Coronary artery (tissue), 2 donors: ENCODE measurements around the gene ATXN2.

Experiments used
- DNase-seq: peaks from one replicate; pipeline ENCODE4 v3.0.0-alpha.2; 2017; ENCODE audit warnings: low spot score
- H3K27ac ChIP-seq, 2 donors: fragments of 200-600 bp; sonication (generic); one replicate each; pipeline ENCODE4 v1.5.1; 2016 to 2019
- H3K4me3 ChIP-seq: fragments of 200-600 bp; sonication (generic); 2 replicates; pipeline ENCODE4 v1.5.1; 2016; ENCODE audit warnings: mild to moderate bottlenecking, moderate library complexity
- TF ChIP-seq, protein P1 (sequence below): fragments of 200-600 bp; sonication (generic); IDR thresholded peaks from one replicate; pipeline ENCODE4 v1.5.1; 2019; ENCODE audit warnings: antibody characterized with exemption

The ATXN2 gene

DNA sequence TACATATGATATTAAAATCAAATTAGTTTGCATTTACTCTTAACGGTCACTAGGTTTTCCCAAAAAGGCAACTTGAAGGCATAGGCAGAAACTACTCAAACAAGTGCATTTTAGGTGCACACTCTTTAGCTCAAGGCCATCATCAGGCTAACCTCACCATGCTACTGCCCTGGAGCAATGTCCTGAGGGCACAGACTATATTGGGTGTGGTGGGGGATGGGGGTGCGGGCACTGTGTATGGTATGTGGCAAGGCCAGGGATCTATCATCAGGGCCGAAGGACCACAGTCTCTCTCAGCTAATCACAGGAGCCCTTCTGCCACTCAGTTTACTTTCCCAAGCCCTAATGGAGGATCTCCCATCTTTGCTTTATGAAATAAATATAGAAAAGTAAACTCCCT, 141.5 kb downstream of the ATXN2 start:
- no peak overlapping the region for H3K27ac ChIP-seq
- no peak for DNase-seq
- TF ChIP-seq, protein P1, sequence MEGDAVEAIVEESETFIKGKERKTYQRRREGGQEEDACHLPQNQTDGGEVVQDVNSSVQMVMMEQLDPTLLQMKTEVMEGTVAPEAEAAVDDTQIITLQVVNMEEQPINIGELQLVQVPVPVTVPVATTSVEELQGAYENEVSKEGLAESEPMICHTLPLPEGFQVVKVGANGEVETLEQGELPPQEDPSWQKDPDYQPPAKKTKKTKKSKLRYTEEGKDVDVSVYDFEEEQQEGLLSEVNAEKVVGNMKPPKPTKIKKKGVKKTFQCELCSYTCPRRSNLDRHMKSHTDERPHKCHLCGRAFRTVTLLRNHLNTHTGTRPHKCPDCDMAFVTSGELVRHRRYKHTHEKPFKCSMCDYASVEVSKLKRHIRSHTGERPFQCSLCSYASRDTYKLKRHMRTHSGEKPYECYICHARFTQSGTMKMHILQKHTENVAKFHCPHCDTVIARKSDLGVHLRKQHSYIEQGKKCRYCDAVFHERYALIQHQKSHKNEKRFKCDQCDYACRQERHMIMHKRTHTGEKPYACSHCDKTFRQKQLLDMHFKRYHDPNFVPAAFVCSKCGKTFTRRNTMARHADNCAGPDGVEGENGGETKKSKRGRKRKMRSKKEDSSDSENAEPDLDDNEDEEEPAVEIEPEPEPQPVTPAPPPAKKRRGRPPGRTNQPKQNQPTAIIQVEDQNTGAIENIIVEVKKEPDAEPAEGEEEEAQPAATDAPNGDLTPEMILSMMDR, result no peak
- no peak overlapping the region for H3K4me3 ChIP-seq

DNA sequence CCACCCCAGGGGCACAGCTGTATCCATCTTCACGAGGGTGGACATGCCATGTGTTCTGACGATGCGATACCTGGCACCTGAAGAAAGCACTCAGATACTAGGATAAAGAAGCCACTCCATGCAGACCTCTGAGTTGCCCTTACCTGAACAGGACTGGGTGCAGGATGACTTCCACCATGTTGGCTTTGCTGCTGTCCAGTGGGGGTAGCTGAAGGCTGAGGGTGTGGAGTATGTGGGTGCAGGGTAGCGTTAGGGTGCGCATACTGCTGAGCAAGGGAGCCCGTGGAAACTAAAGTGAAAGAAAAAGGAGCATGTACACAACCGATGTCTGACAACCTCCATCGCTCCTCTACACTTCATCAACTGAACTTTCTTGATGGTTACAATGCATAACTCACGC, 142.0 kb downstream of the ATXN2 start:
- no peak overlapping the region for H3K27ac ChIP-seq
- TF ChIP-seq, protein P1, result no peak
- no peak for DNase-seq
- no peak overlapping the region for H3K4me3 ChIP-seq

DNA sequence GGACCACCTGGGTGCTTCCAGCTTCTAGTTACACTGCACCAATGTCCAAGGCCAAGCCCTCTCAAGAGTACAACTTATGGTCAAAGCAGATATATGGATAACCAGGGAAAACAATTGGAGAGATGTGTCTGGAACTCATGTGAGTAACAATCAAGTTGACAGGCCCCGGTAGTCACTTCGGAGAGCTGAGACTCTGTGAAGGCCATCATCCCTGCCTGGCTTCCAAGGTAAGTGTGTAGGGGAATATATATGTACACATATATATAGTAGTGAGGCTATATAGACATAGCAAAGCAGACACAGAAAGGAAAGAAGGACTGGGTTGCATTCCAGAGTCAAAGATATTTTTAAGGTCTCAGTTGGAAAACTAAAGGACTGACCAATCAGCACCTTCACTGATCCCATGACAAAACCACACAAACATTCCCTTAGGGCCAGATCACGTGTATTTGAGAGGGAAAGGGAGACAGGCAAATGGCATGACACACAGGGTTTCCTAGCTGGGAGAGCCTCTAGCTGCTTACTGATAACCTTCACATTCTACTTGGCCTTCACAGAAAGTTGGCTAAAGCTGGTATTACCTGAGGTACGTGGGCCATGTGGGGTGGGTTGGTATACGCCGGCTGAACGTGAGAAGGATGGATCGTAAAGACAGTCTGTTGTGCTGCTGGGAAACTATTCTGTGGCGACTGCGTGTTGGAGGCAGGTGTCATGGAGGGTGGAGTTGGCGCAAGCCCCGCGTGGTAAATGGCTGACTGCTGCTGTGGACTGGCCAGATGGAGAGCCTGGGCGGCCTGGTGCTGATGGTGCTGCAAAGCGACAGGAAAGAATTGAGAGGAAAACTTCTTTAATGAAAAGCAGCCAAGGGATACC, 143.4 kb downstream of the ATXN2 start:
- no peak overlapping the region for H3K4me3 ChIP-seq
- DNase-seq, result peak; percentile 22
- H3K27ac ChIP-seq, result peak overlapping the region in 1 of 2 donors; percentile 46
- TF ChIP-seq, protein P1, result no peak

DNA sequence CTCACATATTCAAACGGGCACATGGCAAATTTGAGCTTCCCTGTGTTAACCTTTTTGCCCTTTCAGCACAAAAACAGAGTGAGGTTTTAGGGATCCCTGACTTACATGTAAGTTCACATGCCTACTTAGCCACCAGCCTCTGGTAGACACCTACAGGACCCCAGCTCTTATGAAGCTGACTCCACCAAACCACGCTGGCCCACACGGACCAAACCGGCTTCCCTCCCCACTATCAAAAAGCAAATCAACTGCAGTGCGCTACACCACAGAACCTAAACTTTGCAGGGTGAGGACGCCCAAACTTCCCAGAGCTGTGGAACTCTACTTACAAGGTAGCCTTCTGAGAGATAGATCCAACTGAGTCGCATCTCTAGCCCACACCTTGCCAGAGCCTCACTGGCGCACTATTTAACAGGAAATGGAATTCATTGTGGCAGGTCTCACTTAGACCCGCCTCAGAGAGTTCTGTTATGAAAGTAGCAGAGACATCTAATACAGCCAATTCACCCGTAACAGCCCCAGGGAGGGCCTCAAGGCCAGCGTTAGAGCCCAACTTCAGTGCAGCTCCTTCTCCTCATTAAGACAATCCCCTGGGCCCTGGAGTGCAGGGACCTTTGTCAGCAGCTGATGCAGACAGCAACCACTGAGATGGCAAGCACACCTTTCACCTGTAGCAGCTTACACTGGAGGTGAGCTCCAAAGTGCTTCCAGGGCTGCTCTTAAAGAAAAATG, 144.2 kb downstream of the ATXN2 start:
- DNase-seq, result peak; percentile 46
- H3K4me3 ChIP-seq, result no peak overlapping the region
- peak overlapping the region in 1 of 2 donors; percentile 46 for H3K27ac ChIP-seq
- TF ChIP-seq, protein P1, result no peak

DNA sequence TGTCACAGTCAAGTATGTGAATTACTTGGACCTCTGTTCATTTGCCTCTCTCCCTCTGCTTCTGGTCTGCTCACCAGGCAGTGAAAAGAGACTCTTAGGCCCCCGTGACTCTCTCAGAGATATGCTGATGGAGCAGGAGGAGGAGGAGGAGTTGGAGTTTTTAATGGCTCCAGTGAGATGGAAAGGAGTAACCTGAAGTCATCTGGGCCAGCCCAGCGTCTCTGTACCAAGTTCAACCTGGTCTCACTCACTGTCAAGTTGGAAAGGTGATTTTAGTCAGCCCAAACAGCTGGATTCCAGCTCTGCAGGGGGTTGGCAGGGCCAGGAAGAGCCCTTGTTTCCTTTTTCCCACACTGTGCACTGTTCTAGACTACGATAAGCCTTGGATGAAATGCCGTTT, 144.8 kb downstream of the ATXN2 start:
- Histone ChIP-seq H3K27ac (no peak overlapping the region), H3K4me3 (no peak overlapping the region)
- TF ChIP-seq, protein P1, result no peak
- DNase-seq, result peak; percentile 21

DNA sequence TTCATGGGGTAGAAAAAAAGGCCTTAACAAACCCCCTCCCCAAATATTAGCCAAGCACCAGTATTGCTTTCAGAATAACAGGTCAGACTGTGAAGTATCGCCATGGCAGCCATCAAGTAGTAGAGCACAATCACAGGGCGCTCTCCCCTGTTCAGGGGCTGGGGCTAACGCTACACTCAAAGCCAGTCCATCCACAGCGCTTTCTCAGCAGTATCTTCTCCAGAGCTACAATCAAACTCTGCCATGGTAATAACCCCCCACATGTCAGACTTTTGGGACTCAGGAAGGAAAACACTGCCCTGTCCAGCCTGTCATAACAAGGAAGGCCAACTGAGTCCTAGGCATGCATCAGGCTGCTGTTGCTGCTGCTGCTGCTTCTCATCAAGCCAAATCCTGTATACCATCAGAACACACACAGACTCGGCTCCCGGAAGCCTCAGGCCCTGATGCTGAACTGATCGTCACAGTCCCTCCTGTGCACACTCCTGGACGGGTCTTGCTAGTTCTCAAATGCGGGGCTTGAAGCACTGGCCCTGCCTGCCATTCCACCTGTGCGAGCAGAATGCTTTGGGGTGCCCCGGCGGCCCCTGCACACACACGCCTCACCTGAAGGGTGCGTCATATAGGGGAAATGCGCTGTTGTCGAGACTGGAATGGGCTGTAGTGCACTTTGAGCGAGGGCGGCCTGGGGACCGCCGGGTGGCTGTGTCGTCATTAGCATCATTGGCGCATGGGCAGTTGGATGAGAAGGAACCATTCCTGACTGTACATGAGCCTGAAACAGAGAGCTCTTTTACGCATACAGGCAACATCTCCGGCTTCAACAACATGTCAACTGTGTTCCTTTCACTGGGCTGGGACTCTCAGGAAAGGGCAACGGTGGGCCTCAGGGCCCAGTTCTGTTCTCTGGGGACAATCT, 145.8 kb downstream of the ATXN2 start:
- TF ChIP-seq, protein P1, result no peak
- peak; percentile 64 for DNase-seq
- no peak overlapping the region for H3K27ac ChIP-seq
- H3K4me3 ChIP-seq, result no peak overlapping the region
